NCI-H510A (cell line): ENCODE data around the gene C1orf232.

ENCODE experiments used
- DNase-seq: peaks from one replicate; lab custom pipeline; 2025; lab: John Stamatoyannopoulos, UW

C1orf232 gene

GRCh38 chr1:26177182-26177684 is 8.5 kb upstream of the C1orf232 start, which contains the start of gene CNKSR1:
CNKSR1 (plus strand) TSS chr1:26177491; CDS start chr1:26177548, 57 bp downstream.
- peak; percentile 81 for DNase-seq

GRCh38 chr1:26175346-26175745 is 6.6 kb upstream of the C1orf232 start:
- DNase-seq = no peak

GRCh38 chr1:26171084-26172072 is 2.6 kb upstream of the C1orf232 start, which contains the start of gene ZNF593OS:
ZNF593OS (minus strand) TSS chr1:26171832; CDS start chr1:26171661, 171 bp downstream.
- DNase-seq = peak; percentile 35

GRCh38 chr1:26170472-26170821 is 1.7 kb upstream of the C1orf232 start:
- no peak for DNase-seq

GRCh38 chr1:26169669-26170471 is 1.1 kb upstream of the C1orf232 start, which contains the start of gene ZNF593:
ZNF593 (plus strand) TSS chr1:26169908; CDS start chr1:26169984, 76 bp downstream.
- peak; percentile 86 for DNase-seq

- DNase-seq = no peak
Measured at GRCh38 chr1:26169198-26169554, 413 bp upstream of the C1orf232 start.

DNA sequence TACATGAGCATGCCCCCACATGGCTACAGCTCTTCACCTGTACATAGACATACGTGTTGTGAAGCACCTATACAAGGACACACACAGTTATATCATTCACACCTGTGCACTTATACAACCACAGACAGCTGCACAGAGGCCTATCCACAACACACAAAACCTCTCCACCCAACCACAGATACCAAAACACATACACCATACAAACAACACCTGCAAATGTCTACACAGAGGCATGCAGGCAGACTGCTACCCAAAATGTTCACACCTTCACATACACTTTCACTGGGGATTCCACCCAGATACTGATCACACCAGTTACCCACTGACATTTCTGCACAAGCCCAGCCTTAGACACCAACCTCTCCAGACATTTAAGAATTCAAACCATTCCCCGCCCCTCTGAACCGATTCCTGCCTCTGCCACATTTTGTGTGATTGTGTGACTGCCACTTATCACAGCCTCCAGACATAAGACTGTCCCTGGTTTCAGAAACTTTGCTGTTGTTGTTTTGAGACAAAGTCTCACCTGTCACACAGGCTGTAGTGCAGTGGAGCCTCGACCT is 2.0 kb downstream of the C1orf232 start:
- DNase-seq = no peak

DNA sequence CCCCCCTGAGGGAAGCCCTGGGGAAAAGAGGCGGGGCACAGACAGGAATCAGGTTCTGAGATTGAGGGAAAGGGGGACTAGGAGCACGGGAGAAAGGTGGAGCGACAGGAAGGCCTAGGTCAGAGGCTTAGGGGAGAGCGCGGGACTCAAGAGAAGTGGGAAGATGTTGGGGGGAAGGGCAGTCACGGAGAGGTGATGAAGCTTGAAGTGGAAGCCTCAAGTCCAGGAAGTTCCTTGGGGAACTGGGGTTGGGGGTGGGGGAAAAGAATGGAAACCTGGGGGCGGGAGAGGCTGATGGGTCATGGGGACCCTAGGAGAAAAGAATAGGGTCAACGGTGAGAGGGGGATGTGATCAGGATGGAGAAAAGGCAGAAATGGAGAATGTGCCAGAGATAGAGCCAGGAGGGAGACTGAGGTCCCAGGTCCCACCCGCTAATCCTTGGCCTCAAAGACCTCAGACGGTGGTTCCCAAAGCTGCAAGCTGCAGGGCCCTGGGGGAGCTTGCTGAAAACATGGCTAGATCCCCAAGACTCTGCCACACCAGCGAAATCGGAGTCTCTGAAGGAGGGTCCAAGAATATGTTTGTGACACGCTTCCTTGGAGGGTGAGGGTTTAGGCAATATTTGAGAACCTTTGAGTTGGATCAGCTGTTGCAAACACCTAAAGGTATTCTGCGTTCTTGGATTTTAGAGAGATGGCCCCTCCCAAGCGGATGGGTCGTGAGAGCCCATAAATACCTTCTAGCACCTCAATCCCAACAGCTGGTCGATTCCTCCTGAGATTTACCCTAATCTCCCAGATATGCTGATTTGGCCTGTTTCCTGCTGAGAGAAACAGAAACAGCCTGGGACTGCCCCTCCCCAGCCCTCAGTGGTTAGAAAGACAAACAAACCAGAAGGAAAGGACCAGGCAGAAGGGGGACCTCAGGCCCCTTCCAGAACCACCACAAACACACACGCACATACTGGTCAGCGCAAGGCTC is 3.6 kb downstream of the C1orf232 start:
- no peak for DNase-seq

GRCh38 chr1:26164036-26164860 is 4.5 kb downstream of the C1orf232 start:
- no peak for DNase-seq

DNA sequence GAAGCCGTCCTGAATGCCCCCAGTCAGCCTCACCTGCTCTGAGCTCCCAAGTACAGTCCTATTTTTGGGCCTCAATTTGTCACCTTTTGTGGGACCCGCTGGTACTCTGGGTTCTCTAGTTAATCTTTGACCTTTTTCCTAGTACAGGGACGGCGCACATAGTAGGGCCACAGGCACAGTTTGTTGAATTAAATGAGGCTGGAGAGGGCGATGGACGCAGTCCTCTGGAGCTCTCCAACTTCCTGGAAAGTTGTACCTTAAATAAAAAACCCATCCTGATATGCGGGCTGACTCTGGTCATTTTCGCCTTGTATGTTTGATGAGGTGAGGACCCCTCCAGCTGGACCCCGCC is 5.1 kb downstream of the C1orf232 start:
- no peak for DNase-seq

GRCh38 chr1:26162220-26162709 is 6.5 kb downstream of the C1orf232 start:
- DNase-seq = no peak

- DNase-seq = peak; percentile 31
Measured at GRCh38 chr1:26161415-26162219, 7.1 kb downstream of the C1orf232 start.

DNA sequence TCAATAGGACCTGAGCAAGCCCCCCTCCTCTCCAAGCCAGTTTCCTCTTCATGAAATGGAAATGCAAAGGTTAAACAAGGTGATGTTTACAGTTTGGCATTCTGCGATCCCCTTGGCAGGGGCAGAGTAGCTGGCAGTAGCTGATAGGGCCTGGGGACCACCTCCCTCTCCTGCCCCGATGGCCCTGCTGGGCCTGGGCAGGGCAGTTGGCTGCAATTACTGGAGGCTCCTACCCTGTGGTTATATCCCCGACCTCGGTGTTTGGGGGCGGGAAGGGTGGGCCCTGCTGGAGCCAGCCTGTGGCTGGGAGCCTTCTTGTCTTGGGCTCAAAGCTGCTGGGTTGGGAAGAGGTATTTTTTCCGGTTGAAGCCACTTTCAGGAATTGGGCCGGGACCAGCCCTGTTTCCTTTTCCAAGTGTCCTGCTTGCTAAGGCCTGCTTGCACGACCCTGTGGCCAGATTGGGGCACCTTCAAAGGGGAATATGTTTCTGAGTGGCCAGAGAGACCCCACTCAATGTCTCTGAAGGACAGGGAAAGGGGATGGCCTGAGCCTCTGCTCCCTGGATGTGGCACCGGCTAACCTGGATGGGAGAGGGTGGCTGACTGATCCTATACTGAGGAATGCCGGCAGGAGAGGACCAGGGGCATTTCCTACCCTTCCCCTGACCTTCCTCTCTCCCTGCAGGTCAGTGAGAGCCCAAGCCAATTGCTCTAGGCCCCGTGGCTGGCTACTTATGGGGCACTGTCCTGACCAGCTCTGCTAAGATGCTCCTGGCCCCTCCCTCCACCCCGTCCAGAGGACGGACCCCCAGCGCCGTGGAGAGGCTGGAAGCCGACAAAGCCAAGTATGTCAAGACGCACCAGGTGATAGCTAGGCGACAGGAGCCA is 8.0 kb downstream of the C1orf232 start:
- no peak for DNase-seq

- no peak for DNase-seq
Measured at GRCh38 chr1:26159743-26160039, 9.1 kb downstream of the C1orf232 start.

GRCh38 chr1:26158908-26159742 is 9.6 kb downstream of the C1orf232 start, which contains the start of gene FAM110D:
FAM110D (plus strand) TSS chr1:26159079; CDS start chr1:26161292, 2,213 bp downstream.
- no peak for DNase-seq

GRCh38 chr1:26158271-26158907 is 10.4 kb downstream of the C1orf232 start:
- DNase-seq = no peak
